Epithelial cell of proximal tubule (primary cell): ENCODE measurements around the gene E2F4. TPM values are rescaled to one million over a fixed set of nuclear protein-coding genes. Genes with fewer than 3 reads are reported as not detected.

Source experiments
- DNase-seq: peaks from one replicate; pipeline ENCODE4 v3.0.0-alpha.2; 2011; ENCODE audit warnings: low read depth
- H3K4me3 ChIP-seq: 2 replicates; pipeline ENCODE4 v1.5.1; 2011; ENCODE audit warnings: low read depth, mild to moderate bottlenecking, low read length
- total RNA-seq: library from RNA; depleted of rRNA; stranded (reverse); fragments of >200 nt; gene quantifications from 2 replicates; pipeline ENCODE4 v1.2.3, GENCODE V29; 2015
- TF ChIP-seq, protein P1 (sequence below): conservative IDR thresholded peaks from 2 replicates; pipeline ENCODE4 v1.5.1; 2012; ENCODE audit warnings: low read depth, mild to moderate bottlenecking, low read length

Gene E2F4
- total RNA-seq, 1 donor from 2014 or later, result 78.9 TPM

DNA sequence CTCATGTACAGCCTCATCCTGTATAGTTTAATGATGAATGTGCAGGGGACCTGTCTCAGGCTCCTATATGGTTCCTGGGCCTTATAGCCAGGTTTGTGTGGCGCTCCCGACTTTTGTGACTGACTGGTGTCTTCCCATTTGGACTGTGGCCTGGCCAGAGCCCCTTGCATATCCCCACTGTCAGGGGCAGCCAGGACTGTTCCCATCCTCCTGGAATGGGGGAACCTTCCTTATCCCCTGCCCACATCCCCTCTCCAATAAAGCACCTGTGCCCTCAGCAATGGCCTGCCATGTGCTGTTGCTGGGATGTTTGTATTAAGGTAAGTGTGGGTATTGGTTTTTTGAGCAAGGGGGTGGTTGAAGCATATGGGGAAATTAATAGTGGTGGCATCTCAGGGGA, 43.7 kb upstream of the E2F4 start:
- DNase-seq, result no peak
- no peak overlapping the region for H3K4me3 ChIP-seq
- TF ChIP-seq, protein P1, sequence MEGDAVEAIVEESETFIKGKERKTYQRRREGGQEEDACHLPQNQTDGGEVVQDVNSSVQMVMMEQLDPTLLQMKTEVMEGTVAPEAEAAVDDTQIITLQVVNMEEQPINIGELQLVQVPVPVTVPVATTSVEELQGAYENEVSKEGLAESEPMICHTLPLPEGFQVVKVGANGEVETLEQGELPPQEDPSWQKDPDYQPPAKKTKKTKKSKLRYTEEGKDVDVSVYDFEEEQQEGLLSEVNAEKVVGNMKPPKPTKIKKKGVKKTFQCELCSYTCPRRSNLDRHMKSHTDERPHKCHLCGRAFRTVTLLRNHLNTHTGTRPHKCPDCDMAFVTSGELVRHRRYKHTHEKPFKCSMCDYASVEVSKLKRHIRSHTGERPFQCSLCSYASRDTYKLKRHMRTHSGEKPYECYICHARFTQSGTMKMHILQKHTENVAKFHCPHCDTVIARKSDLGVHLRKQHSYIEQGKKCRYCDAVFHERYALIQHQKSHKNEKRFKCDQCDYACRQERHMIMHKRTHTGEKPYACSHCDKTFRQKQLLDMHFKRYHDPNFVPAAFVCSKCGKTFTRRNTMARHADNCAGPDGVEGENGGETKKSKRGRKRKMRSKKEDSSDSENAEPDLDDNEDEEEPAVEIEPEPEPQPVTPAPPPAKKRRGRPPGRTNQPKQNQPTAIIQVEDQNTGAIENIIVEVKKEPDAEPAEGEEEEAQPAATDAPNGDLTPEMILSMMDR, result no peak

DNA sequence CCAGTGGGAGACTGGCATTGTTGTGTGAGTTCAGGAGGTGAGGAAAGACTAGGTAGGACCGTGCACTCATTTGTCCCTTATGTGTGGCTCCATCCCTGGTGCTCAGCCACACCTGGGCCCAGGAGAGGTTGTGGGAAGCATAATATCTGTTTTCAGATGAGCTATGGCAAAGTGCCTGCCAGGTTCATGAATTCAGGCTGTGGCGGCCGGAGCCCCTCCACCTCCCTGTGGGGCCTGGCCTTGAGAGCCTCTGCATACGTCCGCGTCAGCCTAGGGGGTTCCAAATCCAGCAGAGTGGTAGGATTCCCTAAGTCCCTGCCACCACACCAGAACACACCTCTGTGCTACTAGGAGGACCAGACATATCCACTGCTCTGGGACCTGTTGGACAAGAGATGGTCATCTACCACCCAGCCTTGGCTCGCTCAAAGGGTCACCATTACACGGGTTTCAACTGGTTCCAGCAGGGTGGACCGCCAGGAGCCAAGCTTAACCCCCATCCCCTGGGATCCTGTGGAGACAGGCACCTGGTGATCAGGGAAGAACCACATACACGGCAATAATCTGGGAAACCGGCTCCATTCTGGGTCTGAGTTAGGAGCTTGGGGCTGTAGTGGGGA, 43.2 kb upstream of the E2F4 start:
- TF ChIP-seq, protein P1, result no peak
- no peak for DNase-seq
- no peak overlapping the region for H3K4me3 ChIP-seq

- TF ChIP-seq, protein P1, result no peak
- H3K4me3 ChIP-seq, result no peak overlapping the region
- no peak for DNase-seq
Measured at GRCh38 chr16:67149276-67150046, 42.5 kb upstream of the E2F4 start.

- TF ChIP-seq, protein P1, result no peak
- peak overlapping the region; percentile 64 for H3K4me3 ChIP-seq
- no peak for DNase-seq
Measured at GRCh38 chr16:67150047-67150832, 41.7 kb upstream of the E2F4 start.

DNA sequence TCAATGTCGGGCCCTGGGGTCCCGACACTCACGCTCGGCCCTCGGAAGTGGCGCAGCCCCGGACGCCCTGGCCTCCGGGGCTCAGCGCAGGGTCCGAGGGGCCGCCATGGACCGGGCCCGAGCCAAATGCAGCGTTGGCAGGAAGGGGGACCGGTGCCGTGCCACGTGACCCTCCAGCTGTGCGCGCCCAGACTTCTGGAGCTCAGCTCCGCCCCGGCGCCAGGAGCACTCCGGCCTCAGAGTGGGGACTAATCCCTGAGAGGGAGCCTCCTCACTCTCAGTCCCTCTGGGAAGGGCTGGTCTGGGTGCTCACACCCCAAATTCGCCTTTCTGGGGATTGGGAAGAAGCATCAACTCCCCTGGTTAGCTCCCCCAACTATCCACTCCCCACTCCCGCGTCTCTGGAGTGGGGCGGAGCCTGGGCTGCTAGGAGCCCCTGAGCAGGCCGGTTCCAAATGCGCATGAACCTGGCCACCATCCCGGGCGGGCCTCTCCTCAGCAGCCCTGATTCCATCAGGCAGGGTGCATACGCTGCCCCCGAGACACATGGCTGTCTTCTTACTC, 41.0 kb upstream of the E2F4 start, which contains the start of gene B3GNT9:
Gene B3GNT9 (minus strand): TSS at position 166 of the 564 bp plus-strand sequence. CDS start 513 bp downstream, outside the sequence.
- no peak for DNase-seq
- peak within 1 kb of the TSS; percentile 64 for H3K4me3 ChIP-seq
- TF ChIP-seq, protein P1, result no peak

DNA sequence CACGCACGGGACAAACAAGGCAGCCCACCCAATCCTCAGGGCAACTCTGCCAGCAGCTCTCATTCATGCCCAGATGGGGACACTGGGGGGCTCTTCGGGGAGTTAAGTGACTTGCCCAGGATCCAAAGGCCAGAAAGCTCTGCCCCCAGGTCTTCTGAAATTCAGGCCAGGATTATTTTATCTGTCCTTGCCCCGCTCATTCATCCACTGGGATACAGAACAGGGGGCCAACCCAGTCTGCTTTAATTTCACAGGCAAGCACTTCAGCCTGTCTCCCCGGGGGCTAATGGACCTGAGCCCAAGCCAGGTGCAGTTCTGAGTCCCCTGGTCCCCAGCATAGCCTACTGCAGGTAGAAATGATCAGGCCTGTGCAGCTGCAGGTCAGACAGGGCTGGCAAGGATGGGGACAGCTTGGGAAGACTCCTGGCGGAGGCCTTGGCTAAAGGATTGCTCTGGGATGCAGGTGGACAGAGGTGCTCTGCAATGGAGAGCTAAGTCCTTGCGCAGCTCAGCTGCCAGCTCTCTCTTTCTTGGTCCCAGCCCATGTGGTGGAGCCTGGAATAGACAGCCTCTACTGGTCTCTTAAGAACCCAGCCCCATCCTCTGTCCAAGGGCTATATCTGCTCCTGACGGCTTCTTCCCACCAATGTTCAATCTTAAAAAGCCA, 40.4 kb upstream of the E2F4 start:
- TF ChIP-seq, protein P1, result no peak
- H3K4me3 ChIP-seq, result no peak overlapping the region
- DNase-seq, result no peak
